Gastroesophageal sphincter (tissue), 4 donors: Measurements from ENCODE around the gene PBX1. TPM values are rescaled to one million over a fixed set of nuclear protein-coding genes. Genes with fewer than 3 reads are reported as not detected.
"Not testable (repeated sequence)": the region's sequence is repeated elsewhere in the genome, so short reads cannot be mapped to it uniquely, and the experiment has no call there.

ENCODE experiments used
- ATAC-seq: fragments of 150-250 bp; one replicate; pipeline ENCODE4 v1.9.1; 2016; ENCODE audit warnings: mild to moderate bottlenecking, moderate library complexity
- H3K27ac ChIP-seq, 4 donors: fragments of 200-600 bp; sonication (generic) in 3 of 4; 1 replicate in 3 of 4; 2 replicates in 1 of 4; pipeline ENCODE4 v1.5.1; 2016 to 2019
- H3K27me3 ChIP-seq: fragments of 200-600 bp; sonication (generic); one replicate; pipeline ENCODE4 v1.5.1; 2019
- H3K36me3 ChIP-seq, 2 donors: fragments of 200-600 bp; sonication (generic); one replicate each; pipeline ENCODE4 v1.5.1; 2019; ENCODE audit warnings: control low read depth in 1 of 2
- H3K4me1 ChIP-seq, 3 donors: fragments of 200-600 bp; sonication (generic); 1 replicate in 2 of 3; 2 replicates in 1 of 3; pipeline ENCODE4 v1.5.1; 2016 to 2019; ENCODE audit warnings: control low read depth in 2 of 3
- H3K4me3 ChIP-seq, 2 donors: fragments of 200-600 bp; sonication (generic); one replicate each; pipeline ENCODE4 v1.5.1; 2019; ENCODE audit warnings: mild to moderate bottlenecking in 1 of 2, moderate library complexity in 1 of 2
- H3K9me3 ChIP-seq, 3 donors: fragments of 200-600 bp; sonication (generic); one replicate each; pipeline ENCODE4 v1.5.1; 2017 to 2019; ENCODE audit warnings: control low read depth in 2 of 3
- EP300 ChIP-seq: sonication (generic); formaldehyde crosslinking; IDR thresholded peaks from one replicate; pipeline ENCODE4 v1.6.1; 2017; ENCODE audit warnings: antibody characterized with exemption, mild to moderate bottlenecking
- POLR2A ChIP-seq, 2 donors: fragments of 450-650 bp; IDR thresholded peaks; one replicate each; pipeline ENCODE4 v1.6.1; 2017; ENCODE audit warnings: antibody characterized with exemption in 2 of 2, mild to moderate bottlenecking in 2 of 2, moderate library complexity in 1 of 2
- POLR2AphosphoS5 ChIP-seq: sonication (generic); formaldehyde crosslinking; IDR thresholded peaks from one replicate; pipeline ENCODE4 v1.6.1; 2017; ENCODE audit warnings: antibody characterized with exemption
- WGBS, 2 donors: methylation state at CpG; one replicate each; pipeline ENCODE4 v1.1.5; 2018; ENCODE audit warnings: low coverage in 1 of 2; 5-methylcytosine and 5-hydroxymethylcytosine counted together
- total RNA-seq, 4 donors: library from RNA; depleted of rRNA; stranded (reverse); fragments of >200 nt; gene quantifications; one replicate each; pipeline ENCODE4 v1.1.0, GENCODE V29; 2016
- TF ChIP-seq, protein P1 (sequence below), 4 experiments: fragments of 200-600 bp in 2 of 4; fragments of 450-650 bp in 2 of 4; sonication (generic) in 1 of 4; IDR thresholded peaks; one replicate each; pipeline ENCODE4 v1.5.1; 2017 to 2019; ENCODE audit warnings: antibody characterized with exemption in 4 of 4, mild to moderate bottlenecking in 2 of 4, moderate library complexity in 2 of 4

PBX1 gene
- total RNA-seq, 4 donors from 2014 or later = 75.8 to 177 (median 140) TPM

DNA sequence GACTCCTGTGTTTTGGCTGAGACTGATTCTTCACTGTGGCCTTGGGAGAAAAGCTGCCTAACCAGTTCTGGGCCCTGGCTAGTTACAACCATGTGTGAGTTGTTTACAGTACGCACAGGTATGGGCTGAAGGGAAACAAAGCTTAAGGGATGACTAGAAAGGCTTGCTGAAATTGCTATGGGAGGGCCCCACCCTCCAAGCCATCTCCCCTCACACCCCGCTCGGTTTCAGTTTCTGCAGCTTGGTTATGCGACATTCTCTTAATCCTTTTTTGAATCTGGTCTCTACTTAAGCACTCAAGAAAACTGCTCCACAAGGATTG is 43.1 kb downstream of the PBX1 start:
- no peak for ATAC-seq
- TF ChIP-seq POLR2A (IDR thresholded peaks at IDR 0.05) (no peak), EP300 (no peak), POLR2AphosphoS5 (no peak)
- TF ChIP-seq, protein P1, sequence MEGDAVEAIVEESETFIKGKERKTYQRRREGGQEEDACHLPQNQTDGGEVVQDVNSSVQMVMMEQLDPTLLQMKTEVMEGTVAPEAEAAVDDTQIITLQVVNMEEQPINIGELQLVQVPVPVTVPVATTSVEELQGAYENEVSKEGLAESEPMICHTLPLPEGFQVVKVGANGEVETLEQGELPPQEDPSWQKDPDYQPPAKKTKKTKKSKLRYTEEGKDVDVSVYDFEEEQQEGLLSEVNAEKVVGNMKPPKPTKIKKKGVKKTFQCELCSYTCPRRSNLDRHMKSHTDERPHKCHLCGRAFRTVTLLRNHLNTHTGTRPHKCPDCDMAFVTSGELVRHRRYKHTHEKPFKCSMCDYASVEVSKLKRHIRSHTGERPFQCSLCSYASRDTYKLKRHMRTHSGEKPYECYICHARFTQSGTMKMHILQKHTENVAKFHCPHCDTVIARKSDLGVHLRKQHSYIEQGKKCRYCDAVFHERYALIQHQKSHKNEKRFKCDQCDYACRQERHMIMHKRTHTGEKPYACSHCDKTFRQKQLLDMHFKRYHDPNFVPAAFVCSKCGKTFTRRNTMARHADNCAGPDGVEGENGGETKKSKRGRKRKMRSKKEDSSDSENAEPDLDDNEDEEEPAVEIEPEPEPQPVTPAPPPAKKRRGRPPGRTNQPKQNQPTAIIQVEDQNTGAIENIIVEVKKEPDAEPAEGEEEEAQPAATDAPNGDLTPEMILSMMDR (IDR thresholded peaks at IDR 0.05) = no peak
- H3K4me1 ChIP-seq = peaks cover 18 to 100% (median 20%) of the 10 kb centered on the region in 3 donors

DNA sequence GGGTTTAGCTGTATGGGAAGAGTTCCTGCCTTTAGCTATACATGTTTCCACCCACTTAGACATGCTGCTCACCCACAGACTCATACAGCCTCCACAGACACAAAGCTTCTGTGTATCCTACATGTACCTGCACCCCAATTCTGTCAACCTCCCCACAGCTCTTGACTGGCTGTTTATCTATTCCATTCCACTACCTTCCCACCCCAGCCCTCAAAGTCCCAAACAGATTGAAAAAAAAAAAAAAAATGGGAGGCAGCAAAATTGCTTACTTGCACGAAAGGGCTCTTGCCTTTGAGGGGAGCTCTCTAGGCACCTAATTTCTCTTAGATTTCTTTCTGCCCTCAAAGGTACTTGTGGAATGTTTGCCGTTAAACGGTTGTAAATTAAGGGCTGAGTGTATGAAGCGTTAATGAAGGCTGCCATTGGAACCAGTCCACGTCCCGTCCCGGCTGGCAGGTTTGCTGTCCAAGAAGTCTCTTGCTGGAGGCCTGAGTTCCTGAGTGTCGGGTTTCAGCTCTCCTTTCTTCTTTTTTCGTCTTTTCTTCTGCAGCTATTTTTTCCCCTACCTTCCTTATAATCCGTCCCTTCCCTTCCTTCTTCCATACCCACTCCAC is 43.6 kb downstream of the PBX1 start:
- WGBS, 2 donors = 1 to 6% methylated on average over 10 of the region's 10 CpGs
- H3K27me3 ChIP-seq = no peaks in the 10 kb centered on the region
- peak overlapping the region in 1 of 2 donors; percentile 28 for H3K4me3 ChIP-seq

More for the DNA sequence above, 43.1 kb downstream of the PBX1 start:
- Histone ChIP-seq H3K27me3 (no peaks in the 10 kb centered on the region), H3K9me3 (no peaks in the 10 kb centered on the region), H3K4me3 (peak overlapping the region in 1 of 2 donors; percentile 28), H3K27ac (peak overlapping the region; percentile 6 to 83 (median 76)), H3K36me3 (peaks cover 0 to 11% of the 10 kb centered on the region in 2 donors)
- WGBS, 2 donors = 37 to 42% methylated on average over 3 to 4 of the region's 4 CpGs

DNA sequence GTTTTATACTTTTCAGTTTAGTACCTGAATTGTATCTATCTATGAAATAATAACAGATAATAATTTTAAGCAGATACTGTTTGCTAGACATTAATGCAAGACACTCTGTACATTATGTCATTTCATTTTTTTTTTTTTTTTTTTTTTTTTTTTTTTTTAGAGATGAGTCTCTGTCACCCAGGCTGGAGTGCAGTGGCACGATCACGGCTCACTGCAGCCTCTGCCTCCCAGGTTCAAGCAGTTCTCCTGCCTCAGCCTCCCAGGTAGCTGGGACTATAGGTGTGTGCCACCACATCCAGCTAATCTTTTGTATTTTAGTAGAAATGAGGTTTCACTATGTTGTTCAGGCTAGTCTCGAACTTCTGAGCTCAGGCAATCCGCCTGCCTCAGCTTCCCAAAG is 44.8 kb downstream of the PBX1 start:
- Histone ChIP-seq H3K27ac (peak overlapping the region in 3 of 4 donors; percentile 46 to 76 (median 75)), H3K4me1 (peaks cover 18 to 100% (median 33%) of the 10 kb centered on the region in 3 donors)
- not testable (repeated sequence) for H3K4me3 ChIP-seq, ATAC-seq, H3K9me3 ChIP-seq, H3K36me3 ChIP-seq, H3K27me3 ChIP-seq
- 83 to 100% methylated on average over 1 to 4 of the region's 4 CpGs for WGBS, 2 donors

More for the DNA sequence above, 43.6 kb downstream of the PBX1 start:
- peak overlapping the region; percentile 57 to 83 (median 76) for H3K27ac ChIP-seq
- H3K9me3 ChIP-seq = no peaks in the 10 kb centered on the region
- TF ChIP-seq POLR2AphosphoS5 (peak; percentile 12), POLR2A (IDR thresholded peaks at IDR 0.05) (no peak)
- H3K36me3 ChIP-seq = peaks cover 0 to 6% of the 10 kb centered on the region in 2 donors
- H3K4me1 ChIP-seq = peaks cover 18 to 100% (median 20%) of the 10 kb centered on the region in 3 donors
- ATAC-seq = peak; percentile 69

DNA sequence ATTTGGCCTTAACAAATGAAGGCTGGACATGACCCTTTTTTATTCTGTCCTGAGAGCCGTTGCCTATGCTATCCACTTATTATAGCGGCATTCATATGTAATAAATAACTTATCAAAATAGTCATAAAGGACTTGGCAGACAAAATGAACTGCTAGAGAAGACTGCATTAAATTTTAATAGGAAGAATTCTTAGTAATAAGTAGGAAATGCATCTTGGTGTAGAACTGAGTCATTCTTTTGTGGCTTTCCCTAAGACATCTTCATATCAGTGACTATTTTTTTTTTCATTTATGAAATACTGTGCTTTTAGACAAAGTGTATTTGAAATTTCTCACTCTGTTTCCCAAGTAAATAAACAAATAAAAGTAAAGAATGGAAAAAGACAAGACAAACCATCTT is 45.6 kb downstream of the PBX1 start:
- Histone ChIP-seq H3K36me3 (no peaks in the 10 kb centered on the region), H3K4me3 (no peak overlapping the region), H3K27ac (peak overlapping the region; percentile 15 to 76 (median 60)), H3K9me3 (no peaks in the 10 kb centered on the region), H3K27me3 (no peaks in the 10 kb centered on the region), H3K4me1 (peaks cover 13 to 100% (median 29%) of the 10 kb centered on the region in 3 donors)
- no peak for ATAC-seq
- no peak for TF ChIP-seq POLR2AphosphoS5
- no peak for TF ChIP-seq POLR2A (IDR thresholded peaks at IDR 0.05)
- TF ChIP-seq, protein P1 (IDR thresholded peaks at IDR 0.05) = no peak
- no peak for TF ChIP-seq EP300
- WGBS, 2 donors = 28 to 42% methylated on average over 2 of the region's 2 CpGs

DNA sequence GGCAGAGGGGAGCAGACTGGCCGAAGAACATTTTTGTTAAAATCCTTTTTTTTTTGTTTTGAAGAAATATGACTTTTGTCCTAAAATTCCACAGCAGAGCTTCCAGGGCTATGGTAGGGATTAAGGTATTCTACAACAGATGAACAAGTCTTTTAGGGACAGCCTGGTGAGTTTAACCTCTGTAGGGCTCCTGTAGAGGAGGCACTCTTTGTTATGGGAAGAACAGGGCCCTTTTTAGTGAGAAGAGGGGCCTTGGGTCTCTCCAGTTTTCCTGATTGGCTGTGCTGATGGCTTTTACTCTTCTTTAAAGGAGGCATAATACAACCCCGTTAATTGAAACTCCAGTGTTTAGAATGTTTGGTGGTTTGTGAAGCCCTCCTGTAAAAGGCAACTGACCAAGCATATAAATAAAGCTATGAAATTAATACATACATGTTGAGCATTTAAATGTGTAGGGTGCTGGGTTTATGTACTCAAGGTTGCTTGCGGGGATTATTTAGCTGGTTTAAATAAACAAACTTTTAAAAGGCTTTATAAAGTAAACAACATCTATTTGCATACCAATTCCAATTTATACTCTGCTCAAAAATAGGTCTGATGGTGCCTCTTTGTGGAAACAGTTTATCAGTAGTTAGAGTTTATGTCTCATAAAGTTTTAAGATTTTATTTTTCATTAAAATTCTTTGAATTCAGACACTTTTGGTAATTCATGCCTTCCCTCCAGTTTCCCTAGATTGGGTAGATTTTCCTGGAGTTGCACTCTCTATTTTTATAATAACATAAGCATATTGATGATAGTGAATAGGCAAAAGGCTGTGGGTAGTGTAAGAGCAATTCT is 46.5 kb downstream of the PBX1 start:
- 74 to 87% methylated on average over 2 to 3 of the region's 3 CpGs for WGBS, 2 donors
- peak overlapping the region; percentile 15 to 76 (median 60) for H3K27ac ChIP-seq
- no peak for ATAC-seq
- no peaks in the 10 kb centered on the region for H3K9me3 ChIP-seq
- no peaks in the 10 kb centered on the region for H3K27me3 ChIP-seq
- H3K4me3 ChIP-seq = no peak overlapping the region
- peaks cover 9 to 100% (median 35%) of the 10 kb centered on the region in 3 donors for H3K4me1 ChIP-seq
- no peak for TF ChIP-seq EP300
- no peak for TF ChIP-seq POLR2A (IDR thresholded peaks at IDR 0.05)
- TF ChIP-seq, protein P1 (IDR thresholded peaks at IDR 0.05) = no peak
- no peak for TF ChIP-seq POLR2AphosphoS5
- no peaks in the 10 kb centered on the region for H3K36me3 ChIP-seq
